Measurements from ENCODE around the gene AGPAT4. TPM values are rescaled to one million over a fixed set of nuclear protein-coding genes. Genes with fewer than 3 reads are reported as not detected.

Gene AGPAT4
- total RNA-seq, 1 experiment from 2014 or later: 22.0 TPM

DNA sequence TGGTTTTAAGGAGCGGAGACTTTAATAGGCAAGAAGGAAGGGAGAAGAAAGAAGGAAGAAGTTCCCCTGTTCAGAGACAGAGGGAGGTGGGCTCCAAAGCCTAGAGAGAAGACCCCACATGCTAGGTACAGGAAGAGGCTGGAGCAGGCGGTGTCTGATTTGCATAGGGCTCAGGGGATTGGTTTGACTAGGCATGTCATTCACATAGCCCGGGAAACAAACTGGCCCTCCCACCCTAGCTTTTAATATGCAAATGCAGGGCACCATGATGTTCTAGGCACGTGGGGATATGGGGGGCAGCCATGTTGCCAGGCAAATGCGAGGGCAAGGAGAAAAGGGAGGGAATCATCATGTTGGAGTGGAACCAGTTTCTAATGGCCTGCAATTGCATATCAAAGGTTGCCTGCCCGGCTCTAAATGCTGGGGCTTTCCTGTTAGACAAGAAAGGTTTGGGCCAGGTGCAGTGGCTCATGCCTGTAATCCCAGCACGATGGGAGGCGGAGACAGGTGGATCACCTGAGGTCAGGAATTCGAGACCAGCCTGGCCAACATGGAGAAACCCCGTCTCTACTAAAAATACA lies 34.3 kb upstream of the AGPAT4 start:
- Mint-ChIP-seq H3K27me3 (ENCODE audit: low read depth) (peaks cover 2% of the 10 kb centered on the region; the same call in 1 of the 2 replicates), H3K4me1 (peaks cover 7 to 9% of the 10 kb centered on the region in 2 experiments), H3K36me3 (ENCODE audit: insufficient read depth in 1 of 3, low read depth in 3 of 3) (peaks cover 0 to 11% (median 0%) of the 10 kb centered on the region in 3 experiments; a peak in 4 of 7 replicates), H3K27ac (peak overlapping the region in 1 of 3 experiments; percentile 35; a peak in 1 of 7 replicates), H3K4me3 (no peak overlapping the region), H3K9me3 (peaks cover 6 to 11% of the 10 kb centered on the region in 2 experiments; a peak in 3 of 5 replicates)
- no peak overlapping the region for H2BK12ac ChIP-seq (ENCODE audit: insufficient read length, low read depth, low read length)
- no peak overlapping the region for H3K9ac ChIP-seq (ENCODE audit: extremely low read depth, insufficient read length, low read length)
- H4K91ac ChIP-seq (ENCODE audit: insufficient read length, low read depth, low read length): no peak overlapping the region
- H3K23ac ChIP-seq (ENCODE audit: insufficient read length, low read depth, low read length): no peak overlapping the region
- H3K27ac ChIP-seq (ENCODE audit: insufficient read length, low read depth, low read length): no peak overlapping the region
- H3K79me1 ChIP-seq (ENCODE audit: insufficient read depth, low read depth, low read length, poor library complexity, severe bottlenecking): no peaks in the 10 kb centered on the region
- H2AK5ac ChIP-seq (ENCODE audit: insufficient read length, low read length): no peak overlapping the region
- H2BK5ac ChIP-seq (ENCODE audit: insufficient read length, low read length): no peak overlapping the region
- no peak overlapping the region for H4K8ac ChIP-seq (replicated peaks; ENCODE audit: insufficient read length, low read depth, low read length)
- WGBS (ENCODE audit: extremely low coverage, insufficient read length, low lambda C conversion rate): no CpG with 5 or more reads among the region's 10 CpGs
- H3T11ph ChIP-seq (ENCODE audit: low read length): no peak overlapping the region
- no peak overlapping the region for H2AFZ ChIP-seq (ENCODE audit: low read length)
- H3K18ac ChIP-seq (ENCODE audit: insufficient read length, low read depth, low read length): no peak overlapping the region
- no peaks in the 10 kb centered on the region for H3K23me2 ChIP-seq (ENCODE audit: insufficient read length, low read depth, low read length, poor library complexity, severe bottlenecking)
- no peak overlapping the region for H3K4ac ChIP-seq (ENCODE audit: low read depth, low read length)
- H2BK20ac ChIP-seq (ENCODE audit: low read depth, low read length, poor library complexity, severe bottlenecking): no peak overlapping the region
- peak; percentile 41 for DNase-seq
- H4K5ac ChIP-seq (ENCODE audit: insufficient read length, low read depth, low read length): no peak overlapping the region
- no peak overlapping the region for H2BK120ac ChIP-seq (ENCODE audit: low read depth, low read length, poor library complexity, severe bottlenecking)
- no peak overlapping the region for H3K4me2 ChIP-seq (ENCODE audit: insufficient read depth, insufficient read length, low read length)
- TF ChIP-seq CTCF (conservative IDR thresholded peaks at IDR 0.05): no peak
- H3K56ac ChIP-seq (ENCODE audit: insufficient read length, low read depth, low read length): no peak overlapping the region
- H3K9me3 ChIP-seq (ENCODE audit: control insufficient read depth, low read depth, low read length): no peaks in the 10 kb centered on the region
- H3K79me2 ChIP-seq (ENCODE audit: insufficient read depth, low read length): no peaks in the 10 kb centered on the region
- H4K20me1 ChIP-seq (ENCODE audit: control insufficient read depth, insufficient read depth, insufficient read length): no peaks in the 10 kb centered on the region
- no peaks in the 10 kb centered on the region for H3K27me3 ChIP-seq (ENCODE audit: insufficient read depth, low read length)
- no peak overlapping the region for H2BK15ac ChIP-seq (ENCODE audit: low read depth, low read length)
- H3K4me1 ChIP-seq (ENCODE audit: insufficient read depth, low read length): no peaks in the 10 kb centered on the region
- no peak overlapping the region for H3K14ac ChIP-seq (ENCODE audit: insufficient read depth, low read length)
